GM19452 (cell line): ENCODE results near the gene LHPP.
"Not testable (repeated sequence)": the region's sequence is repeated elsewhere in the genome, so short reads cannot be mapped to it uniquely, and the experiment has no call there.

Source experiments
- ATAC-seq: cut with Tn5 transposase; IDR thresholded peaks from one replicate; pipeline ENCODE4 v1.9.1; 2021; ENCODE audit not compliant: unreplicated experiment

The LHPP gene

GRCh38 chr10:124461642-124462347 lies at the start of gene LHPP:
Gene LHPP, plus strand, starts transcription at chr10:124461823. Its CDS starts 40 bp downstream, at chr10:124461863.
- peak; percentile 98 for ATAC-seq

GRCh38 chr10:124414076-124414475 lies 47.5 kb upstream of the LHPP start:
- no peak for ATAC-seq

- ATAC-seq = no peak
Observed at GRCh38 chr10:124415210-124415609, 46.4 kb upstream of the LHPP start.

- ATAC-seq = no peak
Observed at GRCh38 chr10:124416733-124417132, 44.9 kb upstream of the LHPP start.

- ATAC-seq = peak; percentile 34
Observed at GRCh38 chr10:124417895-124418725, 43.5 kb upstream of the LHPP start.

- ATAC-seq = peak; percentile 97
Observed at GRCh38 chr10:124418726-124419501, 42.7 kb upstream of the LHPP start, which contains the start of gene OAT. Gene OAT, minus strand, starts transcription at chr10:124418923. Its CDS starts 6,752 bp downstream, at chr10:124412171.

GRCh38 chr10:124419635-124420034 lies 42.0 kb upstream of the LHPP start:
- no peak for ATAC-seq

- ATAC-seq = no peak
Observed at GRCh38 chr10:124420254-124420653, 41.4 kb upstream of the LHPP start.

GRCh38 chr10:124422742-124423141 lies 38.9 kb upstream of the LHPP start:
- ATAC-seq = no peak

GRCh38 chr10:124423813-124424212 lies 37.8 kb upstream of the LHPP start:
- no peak for ATAC-seq

- no peak for ATAC-seq
Observed at GRCh38 chr10:124425227-124425962, 36.2 kb upstream of the LHPP start.

- ATAC-seq = no peak
Observed at GRCh38 chr10:124428207-124428777, 33.3 kb upstream of the LHPP start.

GRCh38 chr10:124429576-124429975 lies 32.0 kb upstream of the LHPP start:
- ATAC-seq = no peak

- ATAC-seq = no peak
Observed at GRCh38 chr10:124430077-124430476, 31.5 kb upstream of the LHPP start.

- no peak for ATAC-seq
Observed at GRCh38 chr10:124433461-124433860, 28.2 kb upstream of the LHPP start.

- not testable (repeated sequence) for ATAC-seq
Observed at GRCh38 chr10:124435683-124436082, 25.9 kb upstream of the LHPP start.

- peak; percentile 88 for ATAC-seq
Observed at GRCh38 chr10:124436191-124436638, 25.4 kb upstream of the LHPP start.

GRCh38 chr10:124441694-124442093 lies 19.9 kb upstream of the LHPP start:
- ATAC-seq = not testable (repeated sequence)

- ATAC-seq = no peak
Observed at GRCh38 chr10:124446830-124447750, 14.5 kb upstream of the LHPP start.
